Right lobe of liver (tissue), 4 donors: ENCODE data around the gene FBXL17.

Experiments used
- CTCF ChIP-seq, 4 donors: fragments of 200-600 bp in 3 of 4; fragments of 450-650 bp in 1 of 4; IDR thresholded peaks; one replicate each; pipeline versions ENCODE4 v1.5.1 to v1.8.0; 2016 to 2022; ENCODE audit warnings: antibody characterized with exemption in 4 of 4, mild to moderate bottlenecking in 2 of 4
- POLR2A ChIP-seq: fragments of 450-650 bp; IDR thresholded peaks from one replicate; pipeline ENCODE4 v1.6.1; 2017; ENCODE audit warnings: antibody characterized with exemption, mild to moderate bottlenecking
- donor health status: DM: no; HTN: no; CAD: no.
- donor health status: DM: no; HTN: no; CAD: no.
- donor health status: DM: no; HTN: yes; CAD: no.

DNA sequence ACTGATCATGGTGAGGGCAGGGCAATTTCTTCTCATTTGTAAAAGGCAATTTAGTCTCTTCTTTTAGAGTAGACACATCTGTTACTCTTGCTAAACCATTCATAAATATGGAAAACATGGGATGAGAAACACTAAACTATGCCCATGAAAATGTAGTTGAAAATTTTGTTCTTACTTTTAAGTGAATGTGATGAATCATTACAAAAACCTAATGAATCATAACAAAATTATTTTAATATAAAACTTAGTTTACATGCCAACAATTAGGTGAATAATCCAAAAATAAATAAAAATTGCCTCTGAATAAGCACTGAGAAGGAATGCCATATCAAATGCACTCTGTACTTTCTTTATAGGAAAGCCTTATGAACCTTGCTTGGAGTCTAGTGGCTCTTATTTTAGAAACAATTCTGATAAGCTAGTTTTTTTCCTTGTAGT is 413.5 kb downstream of the FBXL17 start:
- TF ChIP-seq CTCF (IDR thresholded peaks at IDR 0.05) (no peak), POLR2A (no peak)
